Fibroblast of the aortic adventitia (primary cell): ENCODE results near the gene CTIF. TPM values are rescaled to one million over a fixed set of nuclear protein-coding genes. Genes with fewer than 3 reads are reported as not detected.
A peak's percentile ranks its signal among the peaks of the same experiment; 100 is the strongest.

Experiments used
- DNase-seq: peaks from one replicate; pipeline ENCODE4 v3.0.0-alpha.2; 2010; ENCODE audit warnings: low read depth
- H3K4me3 ChIP-seq: 2 replicates; pipeline ENCODE4 v1.5.1; 2011; ENCODE audit warnings: low read depth, mild to moderate bottlenecking, control low read depth, low read length, moderate library complexity
- CTCF ChIP-seq: IDR thresholded peaks from 2 replicates; pipeline ENCODE4 v1.5.1; 2011; ENCODE audit warnings: mild to moderate bottlenecking, low read length, control low read depth, inconsistent platforms; ENCODE audit not compliant: insufficient read depth
- total RNA-seq: library from RNA; depleted of rRNA; stranded (reverse); fragments of >200 nt; gene quantifications from 2 replicates; pipeline ENCODE4 v1.2.3, GENCODE V29; 2012; ENCODE audit warnings: low replicate concordance

CTIF gene
- total RNA-seq, 1 donor, result 29.0 TPM

DNA sequence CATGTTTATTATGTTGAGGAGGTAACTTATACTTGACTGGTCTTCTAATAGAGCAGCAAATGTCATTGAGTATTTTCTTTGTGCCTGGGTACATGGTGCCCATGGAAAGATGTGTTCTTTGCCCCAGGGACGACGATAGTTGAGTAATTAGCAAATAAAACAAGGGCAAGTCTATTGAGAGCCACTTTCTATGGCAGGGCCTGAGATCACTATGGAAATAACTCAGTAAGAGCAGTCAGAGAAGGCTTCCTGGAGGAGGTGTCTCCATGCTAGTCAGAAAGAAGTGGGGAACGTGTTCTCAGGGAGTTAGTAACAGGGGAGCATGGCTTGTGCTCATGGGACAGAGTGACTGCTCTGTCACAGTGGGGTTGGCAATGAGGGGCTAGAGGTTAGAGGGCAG, 28.6 kb downstream of the CTIF start:
- no peak for DNase-seq
- H3K4me3 ChIP-seq, result no peak overlapping the region
- TF ChIP-seq CTCF, result no peak

GRCh38 chr18:48569139-48569914, 30.5 kb downstream of the CTIF start:
- H3K4me3 ChIP-seq, result no peak overlapping the region
- TF ChIP-seq CTCF, result no peak
- no peak for DNase-seq

DNA sequence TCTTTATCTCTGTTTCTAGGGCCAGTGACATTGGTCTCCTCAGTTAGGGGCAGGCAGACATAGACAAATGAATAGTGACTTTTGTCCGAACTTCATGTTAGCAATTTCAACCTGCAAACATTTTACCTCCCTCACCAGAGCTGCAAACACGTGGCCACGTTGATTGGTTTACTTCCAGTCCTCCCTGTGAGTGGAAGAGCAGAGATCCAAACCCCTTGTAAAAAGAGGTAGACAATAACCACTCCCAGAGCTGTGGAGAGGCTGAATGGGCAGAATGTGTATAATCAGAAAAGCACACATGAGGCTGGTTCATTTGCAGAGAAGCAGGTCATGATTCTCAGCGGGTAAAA, 31.1 kb downstream of the CTIF start:
- H3K4me3 ChIP-seq, result no peak overlapping the region
- no peak for DNase-seq
- TF ChIP-seq CTCF, result no peak

DNA sequence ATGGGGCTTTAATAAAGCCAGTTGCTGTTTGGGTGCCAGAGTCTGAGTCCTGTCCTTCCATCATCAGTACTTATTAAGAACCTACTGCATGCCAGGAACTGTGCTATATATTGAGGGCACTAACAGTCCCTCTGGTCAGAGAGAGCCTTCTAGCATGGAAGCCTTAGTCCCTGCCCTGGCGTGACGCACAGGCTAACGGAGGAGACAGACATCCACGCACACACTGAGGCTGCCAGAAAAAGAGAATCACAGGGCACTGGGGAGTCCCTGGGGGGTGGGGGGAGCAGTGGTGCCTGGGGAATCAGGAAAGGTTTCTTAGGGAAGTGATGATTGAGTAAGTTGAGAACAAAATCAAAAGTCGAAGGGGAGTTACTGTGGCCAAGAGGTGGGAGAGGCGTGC, 31.5 kb downstream of the CTIF start:
- H3K4me3 ChIP-seq, result no peak overlapping the region
- no peak for TF ChIP-seq CTCF
- no peak for DNase-seq

- DNase-seq, result peak; percentile 64
- no peak overlapping the region for H3K4me3 ChIP-seq
Observed at GRCh38 chr18:48571639-48572384, 33.0 kb downstream of the CTIF start.

DNA sequence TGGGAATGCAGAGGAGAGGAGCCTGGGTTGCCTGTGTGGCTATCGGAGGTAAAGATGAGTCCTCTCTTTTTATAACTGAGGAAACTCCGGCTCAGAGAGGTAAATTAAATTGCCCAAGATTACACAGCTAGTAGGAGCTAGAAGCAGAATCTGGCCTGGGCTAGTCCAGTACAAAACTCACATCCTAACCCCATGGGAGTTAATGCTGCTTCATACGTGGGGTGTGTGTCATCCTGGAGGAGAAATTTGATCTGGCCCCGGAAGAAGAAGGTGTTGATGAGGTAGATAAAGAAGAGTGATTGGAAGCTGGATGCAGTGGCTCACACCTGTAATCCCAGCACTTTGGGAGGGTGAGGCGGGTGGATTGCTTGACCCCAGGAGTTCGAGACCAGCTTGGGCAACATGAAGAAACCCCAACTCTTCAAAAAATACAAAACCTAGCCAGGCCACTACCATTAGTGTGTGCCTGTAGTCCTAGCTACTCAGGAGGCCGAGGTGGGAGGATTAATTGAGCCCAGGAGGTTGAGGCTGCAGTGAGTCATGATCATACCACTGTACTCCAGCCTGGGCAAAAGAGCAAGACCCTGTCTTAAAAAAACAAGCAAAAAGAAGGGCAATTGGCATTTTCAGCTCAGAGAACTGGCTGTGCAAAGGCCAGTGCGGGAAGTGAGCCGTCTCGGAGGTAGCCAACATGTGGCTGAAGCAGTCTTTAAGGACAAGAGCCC, 33.7 kb downstream of the CTIF start:
- peak; percentile 40 for DNase-seq
- TF ChIP-seq CTCF, result no peak

More at GRCh38 chr18:48571639-48572384, 33.0 kb downstream of the CTIF start:
- no peak for TF ChIP-seq CTCF

More for the DNA sequence above, 33.7 kb downstream of the CTIF start:
- H3K4me3 ChIP-seq, result no peak overlapping the region
